SK-N-SH treated with all-trans-retinoic acid at 6 μM for 48 hours (cell line): ENCODE measurements around the gene KLB.

Experiments used
- CREB5 ChIP-seq: fragments of 250-450 bp; sonication (Bioruptor Pico); IDR thresholded peaks from 2 replicates; pipeline ENCODE4 v1.5.1; 2020; ENCODE audit warnings: low read depth, mild to moderate bottlenecking, moderate library complexity
- GLIS3 ChIP-seq: fragments of 250-450 bp; sonication (Bioruptor Pico); IDR thresholded peaks from 2 replicates; pipeline ENCODE4 v1.5.0; 2020; ENCODE audit warnings: mild to moderate bottlenecking, moderate library complexity
- PATZ1 ChIP-seq: fragments of 250-450 bp; sonication (Bioruptor Pico); IDR thresholded peaks from 2 replicates; pipeline ENCODE4 v1.8.0; 2020; ENCODE audit warnings: mild to moderate bottlenecking, moderate library complexity, borderline replicate concordance
- POU6F1 ChIP-seq: fragments of 250-450 bp; sonication (Bioruptor Pico); IDR thresholded peaks from 2 replicates; pipeline ENCODE4 v1.8.0; 2021; ENCODE audit warnings: low read depth, mild to moderate bottlenecking, moderate library complexity, borderline replicate concordance
- RARB ChIP-seq: fragments of 250-450 bp; sonication (Bioruptor Pico); IDR thresholded peaks from 2 replicates; pipeline ENCODE4 v1.8.0; 2021; ENCODE audit warnings: mild to moderate bottlenecking, moderate library complexity
- SNAI2 ChIP-seq: fragments of 250-450 bp; sonication (Bioruptor Pico); IDR thresholded peaks from 2 replicates; pipeline ENCODE4 v1.5.0; 2020; ENCODE audit warnings: mild to moderate bottlenecking, moderate library complexity
- TOX ChIP-seq: fragments of 250-450 bp; sonication (Bioruptor Pico); IDR thresholded peaks from 2 replicates; pipeline ENCODE4 v1.8.0; 2021; ENCODE audit warnings: mild to moderate bottlenecking, moderate library complexity, borderline replicate concordance
- ZC3H10 ChIP-seq: fragments of 250-450 bp; sonication (Bioruptor Pico); IDR thresholded peaks from 2 replicates; pipeline ENCODE4 v1.5.1; 2021; ENCODE audit warnings: mild to moderate bottlenecking, moderate library complexity

GRCh38 chr4:39495446-39496213 is 88.9 kb downstream of the KLB start:
- TF ChIP-seq TOX (no peak), ZC3H10 (CRISPR knock-in tag) (no peak), RARB (CRISPR knock-in tag) (no peak), GLIS3 (CRISPR knock-in tag) (no peak), SNAI2 (CRISPR knock-in tag) (no peak), POU6F1 (CRISPR knock-in tag) (no peak), PATZ1 (no peak), CREB5 (CRISPR knock-in tag) (no peak)
